HG02642 (cell line): ENCODE data around the gene C9orf78.

Experiments used
- ATAC-seq: cut with Tn5 transposase; IDR thresholded peaks from one replicate; pipeline ENCODE4 v1.9.1; 2021; ENCODE audit warnings: mild to moderate bottlenecking; ENCODE audit not compliant: unreplicated experiment, poor library complexity

Gene C9orf78

DNA sequence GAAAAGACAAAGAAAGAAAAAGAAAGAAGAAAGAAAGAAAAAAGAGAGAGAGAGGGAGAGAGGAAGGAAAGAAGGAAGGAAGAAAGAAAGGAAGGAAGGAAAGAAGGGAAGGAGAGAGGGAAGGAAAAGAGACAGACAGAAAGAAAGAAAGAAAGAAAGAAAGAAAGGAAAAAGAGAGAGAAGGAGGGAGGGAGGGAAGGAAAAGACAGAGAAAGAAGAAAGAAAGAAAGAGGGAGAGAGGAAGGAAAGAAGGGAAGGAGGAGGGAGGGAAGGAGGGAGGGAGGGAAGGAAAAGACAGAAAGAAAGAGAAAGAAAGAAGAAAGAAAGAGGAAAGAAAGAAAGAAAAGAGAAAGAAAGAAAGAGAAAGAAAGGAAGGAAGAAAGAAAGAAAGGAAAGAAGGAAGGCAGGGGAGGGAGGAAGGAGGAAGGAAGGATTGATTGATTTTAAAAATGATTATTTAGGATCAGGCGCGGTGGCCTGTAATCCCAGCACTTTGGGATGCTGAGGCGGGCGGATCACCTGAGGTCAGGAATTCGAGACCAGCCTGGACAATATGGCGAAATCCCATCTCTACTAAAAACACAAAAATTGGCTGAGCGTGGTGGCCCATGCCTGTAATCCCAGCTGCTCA lies 55.4 kb downstream of the C9orf78 start:
- no peak for ATAC-seq

DNA sequence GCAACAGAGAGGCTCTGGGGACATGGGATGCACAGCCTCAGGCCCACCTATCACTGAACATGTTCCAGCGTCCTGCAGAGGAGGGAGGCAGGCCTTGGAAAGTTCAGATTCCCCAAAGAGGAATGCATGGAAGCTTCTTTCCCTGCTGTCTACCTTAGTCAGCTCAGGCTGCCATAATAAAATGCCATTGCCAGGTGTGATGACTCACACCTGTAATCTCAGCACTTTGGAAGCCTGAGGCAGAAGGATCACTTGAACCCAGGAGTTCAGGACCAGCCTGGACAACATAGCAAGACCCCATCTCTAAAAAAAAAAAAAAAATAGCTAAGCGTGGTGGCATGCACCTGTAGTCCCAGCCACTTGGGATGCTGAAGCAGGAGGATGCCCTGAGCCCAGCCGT lies 56.6 kb downstream of the C9orf78 start:
- ATAC-seq: no peak

DNA sequence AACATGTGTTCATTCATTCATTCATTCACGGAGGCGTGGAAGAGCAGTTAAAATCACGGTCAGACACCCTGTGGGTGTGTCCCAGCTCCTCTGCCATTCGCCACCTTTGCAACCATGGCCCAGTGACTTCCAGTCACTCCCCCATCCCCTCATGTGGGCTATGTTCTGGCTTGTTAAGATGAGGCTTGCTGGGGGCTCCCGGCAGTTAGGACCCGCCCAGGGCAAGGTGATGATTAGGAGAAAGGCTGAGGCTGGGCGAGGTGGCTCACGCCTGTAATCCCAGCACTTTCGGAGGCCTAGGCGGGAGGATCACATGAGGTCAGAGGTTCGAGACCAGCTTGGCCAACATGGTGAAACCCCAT lies 57.3 kb downstream of the C9orf78 start:
- no peak for ATAC-seq
